CD4-positive, alpha-beta memory T cell (primary cell): ENCODE data around the gene FAM174B. TPM values are rescaled to one million over a fixed set of nuclear protein-coding genes. Genes with fewer than 3 reads are reported as not detected.

ENCODE experiments used
- CTCF ChIA-PET: fragments of 350-600 bp; sonication (Branson Sonifier 250); formaldehyde crosslinking; loops from one replicate; lab custom pipeline; 2021; ENCODE audit warnings: inconsistent platforms; ENCODE audit not compliant: partially characterized antibody; lab: Charles Lee
- POLR2A ChIA-PET: fragments of 350-600 bp; sonication (Branson Sonifier 250); formaldehyde crosslinking; loops from one replicate; lab custom pipeline; 2021; ENCODE audit not compliant: partially characterized antibody; lab: Charles Lee
- DNase-seq, 5 donors: peaks; one replicate each; pipeline versions ENCODE4 v3.0.0 to v3.0.0-alpha.2; 2020 to 2022; ENCODE audit warnings: mixed read lengths in 1 of 5
- H3K27ac ChIP-seq: one replicate; pipeline ENCODE4 v1.7.0; 2013; ENCODE audit warnings: low read depth, low read length
- H3K27me3 ChIP-seq: 2 replicates; pipeline ENCODE4 v1.7.0; 2013; ENCODE audit warnings: mild to moderate bottlenecking, low read length, moderate library complexity; ENCODE audit not compliant: insufficient read depth
- H3K36me3 ChIP-seq: 2 replicates; pipeline ENCODE4 v1.7.0; 2013; ENCODE audit warnings: mild to moderate bottlenecking, low read length, moderate library complexity; ENCODE audit not compliant: insufficient read depth
- H3K4me1 ChIP-seq: 2 replicates; pipeline ENCODE4 v1.7.0; 2013; ENCODE audit warnings: mild to moderate bottlenecking, low read length, moderate library complexity; ENCODE audit not compliant: insufficient read depth
- H3K4me3 ChIP-seq, 2 donors: one replicate each; pipeline ENCODE4 v1.7.0; 2013; ENCODE audit warnings: low read length in 2 of 2, mild to moderate bottlenecking in 1 of 2
- H3K9me3 ChIP-seq, 2 donors: one replicate each; pipeline ENCODE4 v1.7.0; 2013; ENCODE audit warnings: low read length in 2 of 2, control low read depth in 1 of 2; ENCODE audit not compliant: control insufficient read depth in 1 of 2
- H3K27ac Mint-ChIP-seq, 7 donors: one replicate each; pipeline ENCODE4 v1.8.0; 2020 to 2021; ENCODE audit warnings: mixed read lengths in 7 of 7, mild to moderate bottlenecking in 6 of 7, inconsistent platforms in 3 of 7, moderate library complexity in 3 of 7
- H3K27me3 Mint-ChIP-seq, 2 donors: one replicate each; pipeline ENCODE4 v1.8.0; 2020 to 2021; ENCODE audit warnings: mixed read lengths in 2 of 2
- H3K36me3 Mint-ChIP-seq, 2 donors: one replicate each; pipeline ENCODE4 v1.8.0; 2020 to 2021; ENCODE audit warnings: mixed read lengths in 2 of 2, inconsistent platforms in 1 of 2, mild to moderate bottlenecking in 1 of 2
- H3K4me1 Mint-ChIP-seq, 4 donors: one replicate each; pipeline ENCODE4 v1.8.0; 2020 to 2021; ENCODE audit warnings: mixed read lengths in 4 of 4, mild to moderate bottlenecking in 1 of 4
- H3K4me3 Mint-ChIP-seq, 8 donors: one replicate each; pipeline ENCODE4 v1.8.0; 2020 to 2021; ENCODE audit warnings: mixed read lengths in 8 of 8, mild to moderate bottlenecking in 7 of 8, moderate library complexity in 6 of 8, inconsistent platforms in 3 of 8
- H3K9me3 Mint-ChIP-seq, 8 donors: one replicate each; pipeline ENCODE4 v1.8.0; 2020 to 2021; ENCODE audit warnings: mixed read lengths in 8 of 8, mild to moderate bottlenecking in 5 of 8, inconsistent platforms in 3 of 8, moderate library complexity in 1 of 8
- intact Hi-C: fragments of 100-400 bp; cut with micrococcal nuclease; formaldehyde crosslinking; loops from one replicate; pipeline ENCODE4 v1.15.1; 2023
- polyA plus RNA-seq, 2 donors: library from polyadenylated mRNA; unstranded; fragments of 300-500 nt; fragmentation: Illumina TruSeq; gene quantifications; one replicate each; pipeline ENCODE4 v1.2.3, GENCODE V29; 2021
- total RNA-seq, 2 experiments: library from RNA; stranded (reverse); gene quantifications; one replicate each; pipeline ENCODE4 v1.2.3, GENCODE V29; 2021

The FAM174B gene
- total and polyA plus RNA-seq, 4 experiments from 2014 or later, result 2.4 to 8.3 (median 4.9) TPM

DNA sequence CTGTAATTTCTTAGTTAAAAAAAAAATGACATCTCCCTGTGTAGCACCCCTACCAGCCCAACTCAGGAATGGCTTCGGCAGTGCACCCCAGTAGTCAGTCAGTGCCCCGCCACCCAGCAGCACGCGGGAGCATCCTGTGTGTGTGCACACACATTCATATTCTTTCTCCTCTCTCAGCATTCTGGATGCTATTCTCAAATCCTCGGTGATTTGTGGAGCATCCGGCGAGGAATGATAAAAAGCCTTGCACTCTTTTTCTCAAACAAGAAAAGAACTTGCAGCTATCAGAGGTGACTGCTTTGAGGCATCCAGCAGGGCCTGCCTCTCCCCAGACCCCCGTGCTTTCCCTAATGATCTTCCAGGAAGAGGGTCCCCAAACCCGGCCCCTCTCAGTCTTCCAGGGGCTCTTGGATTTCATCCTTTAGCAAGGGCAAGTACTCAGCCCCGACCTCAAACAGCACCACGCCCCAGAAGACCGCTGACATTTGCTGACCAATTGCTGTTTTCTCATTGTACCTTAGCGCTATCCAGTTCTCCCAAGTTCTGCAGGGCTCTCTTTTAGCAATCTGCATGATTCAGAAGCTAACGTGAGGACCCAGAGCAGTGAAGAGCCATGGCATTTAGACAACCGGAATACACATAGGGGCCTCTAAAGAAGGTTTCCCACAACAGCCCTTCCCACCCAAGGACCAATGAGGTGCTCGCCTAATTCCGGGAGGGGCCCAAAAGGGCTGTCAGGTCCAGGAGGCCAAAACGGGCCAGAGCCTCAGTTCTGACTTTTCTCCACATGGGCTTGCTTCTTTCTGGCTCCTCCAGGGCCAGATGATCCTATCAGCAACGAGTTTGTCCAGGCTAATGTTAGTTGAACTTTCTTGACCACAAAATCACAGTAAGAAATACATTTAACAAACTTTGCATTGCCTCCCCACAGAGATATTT, 72.2 kb downstream of the FAM174B start:
- H3K27ac Mint-ChIP-seq, result no peak overlapping the region
- H3K4me1 Mint-ChIP-seq, result no peaks in the 10 kb centered on the region
- intact Hi-C loops, result no loop called here
- DNase-seq, result no peak
- H3K27me3 Mint-ChIP-seq, result peaks cover 17 to 20% of the 10 kb centered on the region in 2 donors
- Histone ChIP-seq H3K4me3 (no peak overlapping the region), H3K27me3 (no peaks in the 10 kb centered on the region), H3K4me1 (no peaks in the 10 kb centered on the region), H3K9me3 (no peaks in the 10 kb centered on the region), H3K36me3 (no peaks in the 10 kb centered on the region), H3K27ac (no peak overlapping the region)
- no peaks in the 10 kb centered on the region for H3K36me3 Mint-ChIP-seq
- H3K9me3 Mint-ChIP-seq, result no peaks in the 10 kb centered on the region
- CTCF ChIA-PET, result no interaction called here
- POLR2A ChIA-PET, result no interaction called here
- H3K4me3 Mint-ChIP-seq, result no peak overlapping the region

DNA sequence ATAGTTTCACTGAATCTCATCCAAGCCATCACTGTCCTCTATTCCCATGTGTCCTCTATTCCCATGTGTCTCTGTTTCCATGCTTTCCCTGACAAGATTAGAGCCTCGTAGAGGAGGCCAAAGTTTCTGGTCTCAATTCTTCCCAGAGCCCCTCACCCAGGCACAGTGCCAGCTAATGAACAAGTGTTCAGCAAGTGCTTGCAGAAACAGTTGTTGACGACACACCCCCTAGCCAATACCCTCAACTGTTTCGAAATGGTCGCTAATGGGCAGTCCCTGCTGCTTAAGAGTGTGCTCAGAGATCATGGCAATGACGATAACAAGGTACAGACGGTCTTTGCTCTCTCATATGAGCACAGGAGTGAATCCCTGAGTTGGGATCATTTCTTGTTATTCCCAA, 73.4 kb downstream of the FAM174B start:
- Mint-ChIP-seq H3K27me3 (peaks cover 16 to 24% of the 10 kb centered on the region in 2 donors), H3K9me3 (no peaks in the 10 kb centered on the region), H3K27ac (no peak overlapping the region), H3K36me3 (no peaks in the 10 kb centered on the region), H3K4me1 (no peaks in the 10 kb centered on the region), H3K4me3 (no peak overlapping the region)
- no peak overlapping the region for H3K4me3 ChIP-seq
- no peaks in the 10 kb centered on the region for H3K4me1 ChIP-seq
- no peak overlapping the region for H3K27ac ChIP-seq
- POLR2A ChIA-PET, result no interaction called here
- intact Hi-C loops, result no loop called here
- CTCF ChIA-PET, result no interaction called here
- no peaks in the 10 kb centered on the region for H3K27me3 ChIP-seq
- no peaks in the 10 kb centered on the region for H3K36me3 ChIP-seq
- DNase-seq, result no peak
- no peaks in the 10 kb centered on the region for H3K9me3 ChIP-seq

DNA sequence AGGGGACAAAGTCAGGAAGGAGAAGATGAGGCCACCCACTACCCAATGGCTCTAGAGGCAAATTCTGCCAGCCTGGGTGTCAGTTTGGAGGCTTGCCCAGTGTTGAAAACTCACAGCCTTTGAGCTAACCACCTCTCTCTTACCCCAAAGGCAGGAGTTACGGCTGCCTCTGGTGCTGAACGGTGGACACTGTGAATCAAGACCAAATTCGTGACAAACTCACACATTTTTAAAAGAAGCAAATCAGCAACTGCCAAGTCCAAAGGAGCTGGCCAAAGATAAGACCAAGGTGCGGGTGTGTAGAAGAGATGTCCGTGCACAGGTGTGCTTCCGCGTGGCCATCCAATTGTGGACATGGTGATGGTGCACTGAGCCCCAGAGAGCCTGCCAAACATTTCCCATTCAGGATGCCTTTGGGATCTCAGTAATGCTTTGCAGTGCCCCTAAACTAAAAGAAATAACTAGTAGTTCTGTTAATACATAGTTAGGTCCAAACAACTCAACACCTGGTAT, 74.6 kb downstream of the FAM174B start:
- H3K9me3 ChIP-seq, result no peaks in the 10 kb centered on the region
- no peaks in the 10 kb centered on the region for H3K36me3 ChIP-seq
- no peak for DNase-seq
- no peak overlapping the region for H3K27ac Mint-ChIP-seq
- H3K27me3 Mint-ChIP-seq, result peaks cover 15 to 27% of the 10 kb centered on the region in 2 donors
- H3K27ac ChIP-seq, result no peak overlapping the region
- no peaks in the 10 kb centered on the region for H3K4me1 Mint-ChIP-seq
- intact Hi-C loops, result no loop called here
- H3K4me3 ChIP-seq, result no peak overlapping the region
- H3K36me3 Mint-ChIP-seq, result no peaks in the 10 kb centered on the region
- ChIA-PET POLR2A (no interaction called here), CTCF (interaction anchor here (1.2 kb wide), 1 partner anchor 10 kb away, joined by 3 read pairs; no protein-coding TSS in a partner anchor)
- no peaks in the 10 kb centered on the region for H3K9me3 Mint-ChIP-seq
- H3K27me3 ChIP-seq, result no peaks in the 10 kb centered on the region
- H3K4me1 ChIP-seq, result no peaks in the 10 kb centered on the region
- H3K4me3 Mint-ChIP-seq, result no peak overlapping the region

DNA sequence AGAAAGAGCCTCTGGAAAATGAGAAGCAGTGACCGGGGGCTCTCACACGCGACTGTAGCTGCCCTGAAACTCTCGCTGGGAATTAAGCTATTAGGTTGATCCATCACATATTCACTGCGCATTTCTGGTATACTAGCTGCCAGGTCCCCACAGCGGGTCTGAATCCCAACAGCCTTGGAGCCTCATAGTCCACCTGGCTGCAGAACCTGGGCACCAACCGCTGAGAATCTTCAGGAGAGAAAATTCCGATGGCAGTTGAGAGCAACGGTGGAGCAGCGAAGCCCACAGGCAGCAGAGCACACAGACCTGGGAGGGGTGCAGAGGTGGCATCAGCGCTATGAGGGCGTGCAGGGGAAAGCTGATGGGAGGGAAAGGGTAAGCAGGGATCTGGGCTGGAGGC, 75.1 kb downstream of the FAM174B start:
- no peaks in the 10 kb centered on the region for H3K27me3 ChIP-seq
- H3K4me3 ChIP-seq, result no peak overlapping the region
- DNase-seq, result no peak
- Mint-ChIP-seq H3K27ac (no peak overlapping the region), H3K4me1 (no peaks in the 10 kb centered on the region), H3K27me3 (peaks cover 16 to 25% of the 10 kb centered on the region in 2 donors), H3K36me3 (no peaks in the 10 kb centered on the region), H3K4me3 (no peak overlapping the region), H3K9me3 (no peaks in the 10 kb centered on the region)
- POLR2A ChIA-PET, result no interaction called here
- H3K27ac ChIP-seq, result no peak overlapping the region
- H3K4me1 ChIP-seq, result no peaks in the 10 kb centered on the region
- intact Hi-C loops, result no loop called here
- H3K36me3 ChIP-seq, result no peaks in the 10 kb centered on the region
- CTCF ChIA-PET, result interaction anchor here (1.2 kb wide), 1 partner anchor 10 kb away, joined by 3 read pairs; no protein-coding TSS in a partner anchor
- H3K9me3 ChIP-seq, result no peaks in the 10 kb centered on the region

DNA sequence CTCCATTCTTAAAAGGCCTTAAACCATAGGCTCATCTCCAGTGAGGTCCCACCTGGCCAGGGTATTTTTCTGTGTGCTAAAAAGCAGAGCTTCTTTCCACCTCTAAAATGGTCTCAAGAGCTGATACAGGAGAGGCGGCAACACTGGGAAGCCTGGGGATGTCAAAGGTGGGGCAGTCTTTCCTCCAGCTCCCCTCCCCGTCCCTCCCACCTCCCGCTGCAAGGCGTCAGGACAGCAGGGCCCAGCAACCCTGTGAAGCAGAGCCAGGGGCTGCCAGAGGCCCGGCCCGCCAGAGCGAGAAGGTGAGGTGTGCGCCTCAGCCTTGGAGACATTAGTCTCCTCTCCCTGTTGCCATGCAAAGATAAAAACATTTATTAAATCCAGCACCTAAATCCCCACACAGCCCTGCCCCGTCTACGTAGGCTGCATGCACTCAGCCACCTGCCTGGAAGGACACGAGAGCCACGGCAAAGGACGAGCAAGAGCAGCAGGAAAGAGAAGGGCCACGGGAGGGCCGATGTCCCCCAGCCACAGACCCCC, 75.6 kb downstream of the FAM174B start:
- Histone ChIP-seq H3K27me3 (no peaks in the 10 kb centered on the region), H3K4me3 (no peak overlapping the region), H3K9me3 (no peaks in the 10 kb centered on the region), H3K4me1 (no peaks in the 10 kb centered on the region), H3K36me3 (no peaks in the 10 kb centered on the region), H3K27ac (no peak overlapping the region)
- H3K4me3 Mint-ChIP-seq, result no peak overlapping the region
- intact Hi-C loops, result no loop called here
- no peaks in the 10 kb centered on the region for H3K9me3 Mint-ChIP-seq
- CTCF ChIA-PET, result no interaction called here
- POLR2A ChIA-PET, result no interaction called here
- H3K4me1 Mint-ChIP-seq, result no peaks in the 10 kb centered on the region
- no peak overlapping the region for H3K27ac Mint-ChIP-seq
- DNase-seq, result no peak
- no peaks in the 10 kb centered on the region for H3K36me3 Mint-ChIP-seq
- peaks cover 17 to 21% of the 10 kb centered on the region in 2 donors for H3K27me3 Mint-ChIP-seq

DNA sequence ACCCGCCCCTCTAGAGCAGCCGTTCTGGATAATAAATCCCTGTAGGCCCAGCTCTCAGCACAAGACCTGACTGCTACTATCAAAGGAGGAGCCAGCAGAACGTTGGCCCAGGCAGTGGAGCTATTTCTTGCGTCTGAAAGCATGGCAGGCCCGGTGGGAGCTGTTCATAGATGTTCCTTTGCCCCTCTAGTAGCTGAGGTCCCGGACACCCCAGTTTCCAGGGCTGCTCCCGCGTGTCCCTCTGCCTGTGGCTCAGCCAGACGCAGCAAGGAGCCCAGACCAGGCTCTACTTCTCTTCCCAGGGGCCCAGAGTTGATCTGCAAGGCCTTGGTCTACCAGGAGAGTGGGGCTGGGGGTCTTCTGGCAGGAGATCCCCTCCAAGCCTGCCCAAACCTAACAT, 76.1 kb downstream of the FAM174B start:
- Histone ChIP-seq H3K4me3 (no peak overlapping the region), H3K27me3 (no peaks in the 10 kb centered on the region), H3K4me1 (no peaks in the 10 kb centered on the region), H3K9me3 (no peaks in the 10 kb centered on the region), H3K27ac (no peak overlapping the region), H3K36me3 (no peaks in the 10 kb centered on the region)
- intact Hi-C loops, result no loop called here
- no peak for DNase-seq
- H3K4me3 Mint-ChIP-seq, result no peak overlapping the region
- H3K27me3 Mint-ChIP-seq, result peaks cover 17 to 21% of the 10 kb centered on the region in 2 donors
- ChIA-PET CTCF (no interaction called here), POLR2A (no interaction called here)
- H3K4me1 Mint-ChIP-seq, result no peaks in the 10 kb centered on the region
- H3K9me3 Mint-ChIP-seq, result no peaks in the 10 kb centered on the region
- H3K36me3 Mint-ChIP-seq, result no peaks in the 10 kb centered on the region
- no peak overlapping the region for H3K27ac Mint-ChIP-seq

DNA sequence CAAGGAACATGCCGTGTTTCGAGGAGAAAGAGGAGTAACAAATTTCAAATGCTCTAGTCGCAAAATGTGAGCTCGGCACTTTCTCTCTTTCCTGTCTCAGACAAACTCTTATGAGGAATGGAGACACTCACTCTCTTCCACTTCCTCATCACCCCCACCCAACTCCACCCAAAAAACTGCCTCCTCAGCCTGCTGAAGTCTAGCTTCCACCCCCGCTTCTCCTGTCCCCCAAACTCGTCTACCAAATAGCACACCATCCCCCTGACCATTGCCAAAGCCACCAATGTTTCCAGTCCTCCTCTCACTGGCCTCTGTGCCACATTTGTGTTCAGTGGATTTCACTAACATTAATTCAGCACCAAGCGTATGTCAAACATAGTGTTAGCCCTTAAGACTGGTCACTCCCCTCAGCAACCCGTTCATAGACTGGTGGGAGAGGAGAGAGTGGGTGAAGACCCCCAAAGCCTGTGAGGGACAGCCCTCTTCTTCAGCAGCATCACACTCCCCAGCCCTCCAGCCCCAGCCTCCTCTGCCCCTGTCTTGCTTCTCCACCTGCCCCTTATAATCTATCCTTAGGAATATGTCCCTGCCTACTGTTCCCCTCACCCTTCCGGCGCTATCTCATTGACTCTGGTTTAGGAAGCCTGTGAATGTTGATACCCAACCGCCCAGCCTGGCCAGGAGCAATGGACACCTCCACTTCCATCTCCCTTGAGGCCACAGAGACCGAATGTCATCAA, 77.3 kb downstream of the FAM174B start:
- CTCF ChIA-PET, result no interaction called here
- DNase-seq, result no peak
- no peaks in the 10 kb centered on the region for H3K27me3 ChIP-seq

More for the DNA sequence above, 77.3 kb downstream of the FAM174B start:
- no peaks in the 10 kb centered on the region for H3K4me1 Mint-ChIP-seq
- no peak overlapping the region for H3K27ac Mint-ChIP-seq
- H3K9me3 Mint-ChIP-seq, result peaks cover 0 to 1% (median 0%) of the 10 kb centered on the region in 8 donors
- POLR2A ChIA-PET, result no interaction called here
- Histone ChIP-seq H3K9me3 (no peaks in the 10 kb centered on the region), H3K36me3 (no peaks in the 10 kb centered on the region), H3K27ac (no peak overlapping the region), H3K4me1 (no peaks in the 10 kb centered on the region), H3K4me3 (no peak overlapping the region)
- H3K4me3 Mint-ChIP-seq, result no peak overlapping the region
- intact Hi-C loops, result no loop called here
- no peaks in the 10 kb centered on the region for H3K36me3 Mint-ChIP-seq
- peaks cover 14 to 20% of the 10 kb centered on the region in 2 donors for H3K27me3 Mint-ChIP-seq
